Activated CD4-positive, alpha-beta T cell treated with anti-CD3 and anti-CD28 coated beads, Interleukin-2, amount 50 U/mL, for 4 hours (primary cell): Measurements from ENCODE around the gene DAD1.
"Not testable (repeated sequence)": the region's sequence is repeated elsewhere in the genome, so short reads cannot be mapped to it uniquely, and the experiment has no call there.

ENCODE experiments used
- DNase-seq, 2 experiments: peaks; one replicate each; pipeline ENCODE4 v3.0.0-alpha.2; 2020

Gene DAD1

GRCh38 chr14:22566845-22567244, 22.2 kb downstream of the DAD1 start:
- DNase-seq: no peak

DNA sequence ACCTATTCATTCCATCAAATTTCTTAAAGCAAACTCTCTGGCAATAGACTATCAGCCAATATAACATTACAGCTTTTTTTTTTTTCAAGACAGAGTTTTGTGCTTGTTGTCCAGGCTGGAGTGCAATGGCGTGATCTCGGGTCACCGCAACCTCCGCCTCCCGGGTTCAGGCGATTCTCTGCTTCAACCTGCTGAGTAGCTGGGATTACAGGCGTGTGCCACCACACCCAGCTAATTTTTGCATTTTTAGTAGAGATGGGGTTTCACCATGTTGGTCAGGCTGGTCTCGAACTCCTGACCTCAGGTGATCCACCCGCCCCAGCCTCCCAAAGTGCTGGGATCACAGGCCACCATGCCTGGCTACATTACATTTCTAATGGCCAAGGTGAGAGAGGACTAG, 22.8 kb downstream of the DAD1 start:
- DNase-seq: not testable (repeated sequence)

DNA sequence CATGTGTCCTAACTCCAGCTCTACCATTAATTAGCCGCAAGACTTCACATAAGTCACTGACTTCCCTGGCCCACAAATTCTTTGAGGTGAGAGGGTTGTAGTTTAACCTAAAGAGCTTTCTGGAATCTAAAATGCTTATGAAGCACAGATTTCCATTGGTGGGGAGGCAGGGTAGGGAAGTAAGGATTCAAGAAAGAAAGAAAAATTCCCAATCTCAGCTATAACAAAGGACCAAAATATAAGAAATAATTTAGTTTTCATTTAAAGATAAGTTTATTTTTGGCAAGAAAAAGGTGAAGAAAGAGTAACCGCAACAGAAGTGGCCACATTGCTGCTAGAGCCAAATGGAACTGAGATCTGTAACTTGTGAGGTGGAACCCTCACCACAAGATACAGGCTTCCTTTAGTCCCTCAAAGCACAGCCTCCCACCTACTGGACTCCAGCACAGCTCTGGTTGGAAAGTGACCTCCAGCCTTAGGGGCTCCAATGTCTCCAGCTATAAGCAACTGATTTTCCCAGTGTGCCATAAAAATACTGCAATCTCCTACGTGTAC, 23.6 kb downstream of the DAD1 start:
- DNase-seq: no peak

DNA sequence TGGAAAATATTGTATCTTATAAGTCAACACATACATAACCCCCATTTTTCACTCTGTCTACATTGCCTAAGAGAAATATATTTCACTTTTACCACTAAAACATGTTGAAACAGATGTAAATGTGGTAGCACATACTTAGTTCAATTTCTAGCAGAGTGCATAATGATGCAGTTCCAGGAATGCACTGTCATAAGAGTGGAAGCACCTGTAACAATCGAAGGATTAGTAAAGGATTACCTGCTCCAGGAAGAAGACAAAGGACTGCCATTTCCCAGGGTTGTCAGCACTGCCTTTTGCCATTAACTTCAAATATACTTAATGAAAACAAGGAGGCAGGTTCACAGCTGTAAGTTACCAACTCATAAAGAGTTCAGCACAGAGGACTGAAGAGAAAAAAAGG, 24.6 kb downstream of the DAD1 start:
- no peak for DNase-seq

- no peak for DNase-seq
Observed at GRCh38 chr14:22563987-22564386, 25.0 kb downstream of the DAD1 start.

DNA sequence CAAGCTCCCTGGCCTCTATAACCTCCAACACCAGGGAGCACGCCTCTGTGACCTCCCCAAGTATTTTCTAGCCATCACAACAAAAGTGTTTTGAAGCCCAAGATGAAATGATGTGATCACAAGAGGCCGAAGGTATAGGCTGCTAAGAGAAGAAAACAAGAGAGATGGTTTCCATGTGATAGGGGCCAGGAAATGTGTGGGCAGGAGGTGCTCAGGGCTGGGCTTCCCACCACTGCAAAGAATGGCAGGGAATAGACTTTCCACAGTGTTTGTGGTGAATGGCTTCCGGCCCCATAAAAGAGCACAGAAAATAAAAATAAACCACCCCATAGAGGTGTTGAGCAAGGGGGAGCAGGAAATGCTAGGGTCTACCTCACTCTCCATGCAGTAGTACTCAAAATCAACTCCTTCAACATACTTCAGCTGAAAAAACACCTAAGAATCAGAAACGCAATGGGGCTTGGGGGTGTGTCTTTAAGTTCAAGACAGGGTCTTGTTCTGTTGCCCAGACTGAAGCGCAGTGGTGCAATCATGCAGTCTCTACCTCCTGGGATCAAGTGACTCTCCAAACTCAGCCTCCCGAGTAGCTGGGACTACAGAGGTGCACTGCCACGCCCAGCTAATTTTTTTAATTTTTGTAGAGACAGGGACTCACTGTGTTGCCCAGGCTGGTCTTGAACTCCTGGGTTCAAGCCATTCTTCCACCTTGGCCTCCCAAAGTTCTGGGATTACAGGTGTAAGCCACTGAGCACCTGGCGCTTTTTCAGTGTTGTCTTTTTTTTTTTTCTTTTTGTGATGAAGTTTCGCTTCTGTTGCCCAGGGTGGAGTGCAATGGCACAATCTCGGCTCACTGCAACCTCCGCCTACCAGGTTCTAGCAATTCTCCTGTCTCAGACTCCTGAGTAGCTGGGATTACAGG, 27.1 kb downstream of the DAD1 start:
- DNase-seq: peak; percentile 55 to 67

- DNase-seq: no peak
Observed at GRCh38 chr14:22561366-22561660, 27.7 kb downstream of the DAD1 start.

GRCh38 chr14:22560662-22561365, 28.2 kb downstream of the DAD1 start:
- DNase-seq: no peak

DNA sequence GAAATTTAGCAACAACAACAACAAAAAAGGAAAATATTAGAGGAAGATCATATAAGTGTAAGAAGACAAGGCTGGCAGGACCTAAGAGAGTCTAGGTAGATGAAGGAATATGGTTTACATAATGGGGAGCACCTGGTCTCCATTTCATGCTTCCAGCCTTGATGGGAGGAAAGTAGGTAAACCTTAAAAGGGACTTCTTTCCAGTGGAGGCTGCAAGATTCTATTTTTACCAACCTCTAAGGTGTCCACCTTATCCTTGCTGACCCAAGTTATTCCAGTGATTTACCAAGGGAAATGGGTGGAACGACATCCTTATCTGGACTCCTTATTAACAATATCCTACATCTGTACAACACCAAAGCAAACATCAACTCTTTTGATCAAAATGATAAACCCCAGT, 30.0 kb downstream of the DAD1 start:
- no peak for DNase-seq

- DNase-seq: peak; percentile 57 to 59
Observed at GRCh38 chr14:22558221-22558913, 30.7 kb downstream of the DAD1 start.

GRCh38 chr14:22557846-22558220, 31.2 kb downstream of the DAD1 start:
- no peak for DNase-seq

DNA sequence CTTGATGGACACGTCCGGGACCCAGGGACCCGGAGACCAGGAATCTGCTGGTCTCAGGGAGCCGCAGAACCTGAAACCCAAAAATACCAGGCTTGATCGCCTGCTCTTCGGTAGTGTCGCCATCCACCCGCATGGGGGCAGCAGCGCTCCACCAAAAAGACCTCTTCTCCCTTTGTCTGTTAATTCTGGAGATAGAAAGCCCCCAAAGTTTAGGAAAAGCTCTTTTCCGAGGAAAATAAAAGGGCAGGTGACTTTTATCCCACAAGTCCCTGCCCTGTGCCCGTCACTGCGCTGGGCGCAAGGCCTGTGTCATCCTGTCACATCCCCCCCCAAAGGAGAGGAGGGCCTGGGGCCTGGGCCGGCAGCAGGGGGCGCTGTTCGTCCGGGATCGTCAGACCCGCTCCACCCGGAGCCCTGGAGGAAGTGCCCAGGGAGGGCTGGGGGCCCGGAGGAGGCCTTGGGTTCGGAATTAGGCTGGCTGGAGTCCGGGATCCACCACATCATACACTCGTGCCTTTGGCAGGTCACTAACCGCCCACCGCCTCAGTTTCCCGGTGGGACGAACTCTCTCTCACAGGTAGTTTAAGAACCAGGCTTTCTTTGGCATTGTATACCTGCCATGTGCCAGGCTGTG, 31.9 kb downstream of the DAD1 start:
- DNase-seq: peak; percentile 91

GRCh38 chr14:22556021-22556989, 32.7 kb downstream of the DAD1 start:
- DNase-seq: peak; percentile 96

- DNase-seq: peak; percentile 54 to 64
Observed at GRCh38 chr14:22555384-22556011, 33.5 kb downstream of the DAD1 start.

DNA sequence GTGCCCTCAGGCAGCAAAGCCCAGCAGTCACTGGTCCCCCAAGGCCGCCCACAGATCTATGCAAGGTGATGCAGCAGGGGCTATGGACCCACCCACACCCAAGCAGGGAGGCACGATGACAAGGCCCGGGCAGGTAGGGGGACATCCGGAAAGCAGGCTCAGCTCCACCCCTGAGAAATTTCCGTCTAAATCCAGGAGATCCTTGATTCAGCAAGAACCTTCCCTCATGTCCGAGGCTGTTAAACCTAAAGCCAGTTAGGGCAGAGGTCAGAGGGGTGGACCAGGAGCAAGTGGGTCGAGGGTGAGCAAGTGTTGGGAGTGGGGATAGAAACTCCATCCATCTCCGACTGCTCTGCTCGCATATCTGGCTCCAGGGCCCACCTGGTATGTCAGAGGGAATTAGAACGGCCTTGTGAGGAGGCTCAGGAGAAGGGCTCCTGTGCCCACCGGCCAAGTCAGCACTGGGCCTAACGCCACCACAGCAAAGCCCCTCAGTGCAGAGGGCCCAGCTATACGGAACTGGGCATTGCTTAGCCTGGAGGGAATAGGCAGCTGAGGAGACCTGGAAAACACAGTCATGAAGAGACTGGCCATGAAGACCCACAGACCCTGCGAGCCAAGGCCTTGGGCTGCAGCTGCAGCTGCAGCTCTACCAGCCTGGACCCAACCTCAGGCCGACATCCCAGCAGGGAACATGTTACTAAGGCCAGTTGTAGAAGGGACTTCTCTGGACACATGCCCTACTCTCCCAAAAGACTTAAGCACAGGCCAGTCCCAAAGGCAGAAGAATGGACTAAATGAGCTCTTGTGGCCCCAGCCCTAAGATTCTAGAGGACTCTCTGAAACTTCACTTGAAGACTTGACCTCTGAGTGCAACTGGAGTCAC, 34.3 kb downstream of the DAD1 start:
- DNase-seq: no peak

DNA sequence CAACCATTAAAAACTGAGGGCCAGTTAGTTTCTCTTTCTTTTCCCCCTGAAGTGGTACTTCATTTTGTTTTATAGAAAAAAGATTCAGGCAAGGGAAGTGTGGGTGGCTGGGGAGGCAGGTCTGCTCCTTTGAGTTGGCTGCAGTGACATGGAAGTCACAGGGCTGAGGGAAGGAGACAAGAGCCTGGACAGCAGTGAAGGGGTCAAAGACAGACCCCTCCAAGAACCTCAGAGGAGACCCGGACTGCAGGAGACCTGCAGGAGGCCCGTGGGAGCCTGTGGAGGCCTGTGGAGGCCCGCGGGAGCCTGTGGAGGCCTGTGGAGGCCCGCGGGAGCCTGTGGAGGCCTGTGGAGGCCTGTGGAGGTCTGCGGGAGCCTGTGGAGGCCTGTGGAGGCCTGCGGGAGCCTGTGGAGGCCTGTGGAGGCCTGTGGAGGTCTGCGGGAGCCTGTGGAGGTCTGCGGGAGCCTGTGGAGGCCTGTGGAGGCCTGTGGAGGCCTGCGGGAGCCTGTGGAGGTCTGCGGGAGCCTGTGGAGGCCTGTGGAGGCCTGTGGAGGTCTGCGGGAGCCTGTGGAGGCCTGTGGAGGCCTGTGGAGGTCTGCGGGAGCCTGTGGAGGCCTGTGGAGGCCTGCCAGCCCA, 35.0 kb downstream of the DAD1 start:
- not testable (repeated sequence) for DNase-seq

DNA sequence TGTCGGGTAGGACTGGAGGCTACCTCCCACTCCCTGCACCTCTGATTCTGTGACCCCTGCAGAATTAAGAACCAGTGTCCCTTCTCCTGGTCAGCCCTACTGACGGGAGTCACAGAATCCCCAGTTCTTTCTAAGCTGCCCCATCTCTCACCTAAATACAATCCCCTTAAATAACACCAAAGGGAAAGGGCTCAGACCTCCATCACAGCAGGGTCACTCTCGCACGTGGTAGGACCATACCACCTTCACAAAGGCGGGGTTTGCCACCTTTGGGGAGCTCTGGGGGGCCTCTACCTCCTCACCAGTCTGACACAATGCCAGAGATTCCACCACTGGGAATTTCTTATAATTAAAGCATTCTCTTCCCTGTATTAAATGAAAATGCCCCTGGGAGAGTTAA, 35.6 kb downstream of the DAD1 start:
- no peak for DNase-seq

GRCh38 chr14:22552827-22553076, 36.3 kb downstream of the DAD1 start:
- DNase-seq: no peak

DNA sequence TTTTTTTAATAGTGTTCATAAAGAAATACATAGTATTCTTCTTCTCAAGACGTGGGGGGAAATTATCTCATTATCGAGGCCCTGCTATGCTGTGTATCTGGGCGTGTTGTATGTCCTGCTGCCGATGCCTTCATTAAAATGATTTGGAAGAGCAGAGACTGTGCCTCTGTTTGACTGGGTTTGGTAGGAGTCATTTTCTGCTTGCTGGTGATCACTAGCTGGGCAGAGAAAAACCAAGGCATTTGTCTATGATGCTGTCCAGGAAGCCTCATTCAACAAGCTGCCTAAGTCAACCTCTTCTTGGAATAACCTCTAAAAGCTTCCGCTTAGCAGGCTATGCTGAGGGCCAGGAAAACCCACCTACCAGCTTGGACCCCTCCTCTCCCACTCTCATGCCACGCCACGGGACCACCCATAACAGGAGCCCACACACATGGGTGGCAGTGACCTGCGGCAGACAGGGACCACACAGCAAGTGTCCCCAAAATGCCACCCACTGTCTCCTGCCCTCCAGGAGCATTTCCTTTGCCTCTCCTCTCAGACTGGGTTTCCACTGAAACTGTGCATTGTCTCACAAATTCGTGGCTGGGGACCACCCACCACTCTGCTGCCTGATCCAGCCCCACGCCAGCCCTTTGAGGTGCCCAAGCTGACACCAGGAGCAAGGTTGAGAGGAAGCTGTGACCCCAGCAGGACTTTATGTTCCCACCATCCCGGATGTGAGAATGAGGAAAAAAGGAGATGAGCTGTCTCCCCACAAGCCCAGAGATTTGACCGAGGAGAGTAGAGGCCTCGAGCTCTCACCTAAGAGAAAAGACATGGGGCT, 36.8 kb downstream of the DAD1 start:
- DNase-seq: no peak
